NCI-H2081 (cell line): ENCODE measurements around the gene UNC93A.
"Not testable (repeated sequence)": the region's sequence is repeated elsewhere in the genome, so short reads cannot be mapped to it uniquely, and the experiment has no call there.

Experiments
- DNase-seq, 2 experiments: peaks; one replicate each; lab custom pipeline; 2025; lab: John Stamatoyannopoulos, UW

UNC93A gene

DNA sequence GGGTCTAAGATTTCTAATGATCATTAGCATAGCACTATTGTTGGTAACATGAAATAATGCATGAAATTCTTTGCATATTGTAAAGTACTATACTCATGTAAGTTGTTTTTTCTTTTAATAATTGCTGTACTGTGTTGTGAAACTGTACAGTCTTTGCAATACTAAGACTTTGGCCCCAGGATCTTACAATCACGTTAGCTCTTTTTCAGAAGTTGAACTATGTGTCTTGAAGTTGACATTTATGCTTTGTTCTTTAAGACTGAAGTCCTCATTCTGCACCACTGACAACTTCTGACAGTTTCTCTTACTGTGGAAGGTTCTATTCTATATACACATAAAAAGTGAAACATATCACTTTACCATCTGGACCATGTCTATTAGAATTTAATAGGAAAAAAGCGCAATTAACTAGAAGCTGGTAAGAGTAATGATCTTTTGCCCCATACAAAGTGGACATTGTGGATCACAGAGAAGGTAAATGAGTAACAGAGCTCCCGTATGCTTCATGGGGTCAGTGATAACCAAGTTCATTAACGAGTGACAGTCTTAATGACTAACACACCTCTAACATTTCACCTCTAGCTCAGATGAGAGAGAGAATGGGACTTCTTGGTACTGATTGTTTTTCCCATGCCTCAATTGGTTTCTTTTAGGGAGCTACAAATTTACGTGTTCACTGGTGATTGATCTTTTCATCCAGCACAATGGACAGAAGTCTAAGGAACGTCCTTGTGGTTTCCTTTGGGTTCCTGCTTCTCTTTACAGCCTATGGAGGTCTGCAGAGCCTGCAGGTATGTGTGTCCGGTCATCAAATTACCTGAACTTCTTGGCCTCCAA is at the start of gene UNC93A:
TSS of gene UNC93A (plus strand) at position 530 of the 837 bp plus-strand sequence. CDS start at position 705, 175 bp downstream.
- no peak for DNase-seq

DNA sequence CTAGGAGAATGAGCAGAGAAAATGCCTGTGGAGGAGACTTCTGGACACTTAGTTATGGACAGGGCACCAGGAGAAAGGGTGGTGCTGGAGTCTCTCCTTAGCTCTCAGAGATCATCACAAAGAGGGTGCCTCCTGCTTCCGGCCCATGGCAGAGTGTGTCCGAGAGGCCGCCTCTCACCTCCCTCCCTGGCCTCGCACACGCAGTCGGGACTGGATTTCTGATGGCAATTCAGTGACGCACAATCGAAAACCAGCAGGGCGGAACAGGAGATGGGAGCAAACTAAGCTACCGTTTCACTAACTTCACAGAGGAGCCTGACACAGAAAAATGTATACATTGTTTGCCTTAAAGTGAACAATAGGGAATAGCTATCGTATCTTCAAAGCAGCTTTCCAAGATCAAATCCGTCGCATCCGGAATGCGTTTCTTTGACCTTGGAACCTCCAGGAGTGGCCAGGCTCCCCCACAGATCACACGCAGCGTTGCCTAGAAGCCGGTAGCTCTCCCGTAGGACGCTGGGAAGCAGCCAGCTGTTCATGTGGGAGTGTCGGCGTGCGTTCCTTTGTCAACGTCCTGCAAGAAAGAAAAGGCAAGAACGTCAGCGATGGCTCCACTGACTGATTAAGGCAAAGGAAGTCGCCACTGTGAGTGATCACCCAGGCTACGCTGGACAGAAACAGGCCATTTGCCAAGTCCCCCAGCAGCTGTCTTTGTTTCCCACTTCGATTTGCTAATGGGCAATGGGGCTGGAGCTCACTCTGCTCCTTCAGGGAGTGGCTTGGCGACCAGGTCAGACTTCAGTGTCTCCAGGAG is 49.6 kb upstream of the UNC93A start:
- DNase-seq: not testable (repeated sequence)

DNA sequence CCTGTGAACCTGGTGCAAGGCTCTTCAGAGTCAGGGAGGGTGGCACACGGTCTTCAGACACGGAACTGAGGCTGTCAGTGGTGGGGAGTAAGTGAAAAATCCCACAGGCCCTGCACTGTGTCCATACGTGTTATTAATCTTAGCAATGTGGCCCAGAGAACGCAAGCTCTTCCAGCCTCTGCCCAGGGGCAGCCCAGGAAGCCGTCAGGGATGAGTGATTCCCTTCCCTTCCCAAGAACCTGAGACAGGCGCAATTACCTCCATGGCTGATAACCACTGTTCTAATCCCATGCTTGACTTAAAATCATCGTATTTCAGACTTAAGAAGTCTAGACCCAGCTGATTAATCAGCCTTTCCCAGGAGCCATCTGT is 49.0 kb upstream of the UNC93A start:
- DNase-seq: not testable (repeated sequence)

DNA sequence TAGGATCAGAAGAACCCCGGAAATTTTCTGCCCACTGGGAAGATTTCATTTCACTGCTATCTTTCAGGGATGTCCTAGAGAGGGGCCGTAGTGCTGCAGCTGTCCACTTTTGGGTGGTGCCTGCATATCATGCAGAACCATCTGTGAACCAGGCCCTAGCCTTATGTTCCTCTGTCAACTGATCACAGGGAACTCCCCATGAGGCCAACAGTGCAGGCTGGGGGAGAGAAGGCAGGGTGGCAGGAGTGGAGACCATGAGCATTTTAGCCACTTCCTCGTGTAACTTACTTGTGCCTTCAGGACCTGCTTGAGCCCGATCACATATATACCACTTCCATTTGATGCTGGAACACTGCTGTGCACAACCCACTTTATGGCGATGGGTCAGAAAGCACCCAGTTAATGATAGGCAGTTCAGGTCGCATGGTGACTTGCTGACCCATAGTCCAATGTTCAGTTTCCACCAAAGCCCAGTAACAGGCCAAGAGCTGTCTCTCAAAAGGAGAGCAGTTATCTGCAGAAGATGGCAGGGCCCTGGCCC is 48.5 kb upstream of the UNC93A start:
- not testable (repeated sequence) for DNase-seq

DNA sequence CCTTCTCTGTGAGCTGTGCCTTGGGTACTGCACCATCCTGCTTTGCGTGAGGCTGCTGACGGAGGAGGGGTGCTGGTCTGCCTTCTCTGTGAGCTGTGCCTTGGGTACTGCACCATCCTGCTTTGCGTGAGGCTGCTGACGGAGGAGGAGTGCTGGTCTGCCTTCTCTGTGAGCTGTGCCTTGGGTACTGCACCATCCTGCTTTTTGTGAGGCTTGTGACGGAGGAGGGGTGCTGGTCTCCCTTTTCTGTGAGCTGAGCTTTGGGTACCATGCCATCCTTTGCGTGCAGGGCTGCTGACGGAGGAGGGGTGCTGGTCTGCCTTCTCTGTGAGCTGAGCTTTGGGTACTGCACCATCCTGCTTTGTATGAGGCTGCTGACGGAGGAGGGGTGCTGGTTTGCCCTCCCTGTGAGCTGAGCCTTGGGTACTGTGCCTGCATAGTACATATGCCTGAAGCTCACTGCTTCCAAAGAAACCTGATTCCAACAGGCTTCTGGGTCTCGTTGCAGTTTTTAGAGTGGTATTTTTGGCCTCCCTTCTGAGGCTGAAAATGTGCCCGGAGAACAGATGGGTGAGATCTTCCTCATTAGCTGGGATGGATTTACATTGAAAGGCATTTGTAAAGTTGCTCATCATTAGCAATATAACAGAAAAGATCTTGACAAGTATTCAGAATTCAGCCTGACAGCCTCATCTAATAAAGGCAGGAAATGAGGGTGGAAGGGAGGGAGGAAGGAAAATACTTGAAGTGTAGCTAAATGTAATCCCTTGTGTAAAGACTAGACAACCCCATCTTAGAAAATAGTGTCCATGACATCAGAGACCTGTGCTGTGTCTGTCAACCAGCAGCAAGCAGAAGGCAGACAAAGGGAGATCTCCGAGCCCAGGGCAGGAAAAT is 46.8 kb upstream of the UNC93A start:
- no peak for DNase-seq

DNA sequence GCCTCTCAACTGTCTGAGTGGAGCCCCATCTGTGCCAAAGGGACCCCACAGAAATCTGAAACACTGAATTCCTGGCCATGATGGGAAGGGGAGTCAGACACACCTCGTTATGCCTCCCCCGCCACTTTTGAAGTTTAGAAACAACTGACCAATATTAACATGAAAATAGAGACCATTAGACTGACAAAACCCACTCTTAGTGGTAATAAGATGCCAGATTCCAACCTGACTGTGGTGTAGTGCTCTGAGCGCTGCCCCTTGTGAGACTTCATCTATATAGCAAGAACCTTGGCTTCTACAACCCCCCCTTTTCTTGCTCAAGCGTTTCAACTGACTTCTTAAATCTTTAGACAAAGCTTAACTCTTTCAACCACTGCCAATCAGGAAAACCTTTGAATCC is 46.1 kb upstream of the UNC93A start:
- DNase-seq: no peak

DNA sequence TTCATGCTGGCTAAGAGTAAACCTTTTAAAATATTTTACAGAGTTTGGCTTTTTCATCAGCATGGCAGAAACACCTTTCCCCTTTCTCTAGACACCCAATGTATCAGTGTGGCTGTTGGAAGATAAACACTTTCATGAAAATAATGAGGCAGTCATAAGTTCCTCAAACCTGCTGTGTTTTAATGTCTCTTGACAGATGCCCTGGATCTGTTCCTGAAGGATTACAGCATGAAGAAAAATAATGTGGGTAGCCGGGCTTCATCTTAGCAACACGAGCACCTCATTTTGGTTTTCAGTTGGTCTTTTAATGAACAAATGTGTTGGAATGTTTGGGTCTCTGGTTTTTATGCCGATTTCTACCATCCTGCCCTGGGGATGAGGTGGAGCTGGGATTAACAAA is 45.5 kb upstream of the UNC93A start:
- no peak for DNase-seq

DNA sequence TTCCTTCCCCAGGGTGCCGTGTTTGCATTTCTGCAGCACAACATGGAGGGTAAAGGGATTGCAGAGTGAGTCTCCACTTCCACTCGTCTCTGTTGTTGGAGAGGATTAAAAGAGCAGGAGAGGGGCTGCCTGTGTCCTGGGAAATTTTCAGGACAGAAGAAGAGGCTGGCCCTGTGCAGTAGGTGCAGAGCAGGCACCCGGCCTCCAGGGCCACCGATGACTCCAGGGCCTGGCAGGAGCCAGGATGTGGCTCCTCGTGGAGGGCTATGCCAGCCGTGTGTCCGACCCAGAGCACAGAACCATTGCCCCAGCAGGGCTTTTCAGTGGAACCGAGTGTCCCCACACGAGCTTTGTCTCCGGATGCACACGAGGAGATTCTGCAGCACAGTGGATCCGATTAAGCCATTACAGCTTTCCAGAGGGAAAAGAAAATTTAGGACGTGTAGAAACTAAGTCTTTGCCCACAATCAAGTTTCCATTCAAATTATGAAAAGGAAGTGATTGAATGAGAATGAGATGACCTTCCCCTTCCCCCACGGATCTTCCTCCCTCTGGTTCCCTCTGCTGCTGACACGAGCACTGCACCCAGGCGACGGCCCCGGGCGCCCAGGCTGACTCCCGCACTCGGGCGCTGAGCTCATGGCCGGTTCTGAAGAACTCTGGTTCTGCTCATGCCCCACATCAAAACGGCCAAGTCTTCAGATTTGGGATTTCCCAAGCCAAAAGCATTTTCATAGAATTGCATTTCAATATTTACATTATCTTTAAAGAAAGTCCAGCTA is 43.1 kb upstream of the UNC93A start:
- no peak for DNase-seq

DNA sequence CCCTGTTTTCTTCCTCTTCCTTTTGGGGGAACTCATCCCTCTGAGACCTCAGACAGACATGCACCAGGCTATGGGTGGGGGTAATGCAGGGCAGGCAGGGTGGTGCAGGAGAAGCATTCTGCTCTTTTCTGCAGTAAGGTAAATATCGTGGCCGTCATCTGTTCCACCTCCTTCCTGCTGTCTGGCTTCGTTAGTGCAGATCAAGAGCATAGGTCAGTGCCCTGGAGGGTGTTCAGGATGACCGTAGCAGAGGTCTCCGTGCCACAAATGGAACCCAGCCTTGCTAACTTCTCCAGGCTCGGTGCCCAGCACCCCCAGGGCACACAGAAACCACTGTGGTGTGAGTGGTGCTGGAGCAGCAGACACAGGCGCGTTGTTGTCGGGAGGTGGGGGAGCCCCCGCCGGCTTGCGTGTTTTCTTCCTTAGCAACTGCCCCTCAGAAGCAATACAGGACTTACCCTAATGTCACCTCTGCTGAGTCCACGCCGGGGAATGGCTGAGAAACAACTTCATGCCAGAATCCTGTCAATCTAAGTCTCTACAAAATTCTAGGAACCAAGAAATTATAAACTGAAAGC is 42.1 kb upstream of the UNC93A start:
- DNase-seq: not testable (repeated sequence)

DNA sequence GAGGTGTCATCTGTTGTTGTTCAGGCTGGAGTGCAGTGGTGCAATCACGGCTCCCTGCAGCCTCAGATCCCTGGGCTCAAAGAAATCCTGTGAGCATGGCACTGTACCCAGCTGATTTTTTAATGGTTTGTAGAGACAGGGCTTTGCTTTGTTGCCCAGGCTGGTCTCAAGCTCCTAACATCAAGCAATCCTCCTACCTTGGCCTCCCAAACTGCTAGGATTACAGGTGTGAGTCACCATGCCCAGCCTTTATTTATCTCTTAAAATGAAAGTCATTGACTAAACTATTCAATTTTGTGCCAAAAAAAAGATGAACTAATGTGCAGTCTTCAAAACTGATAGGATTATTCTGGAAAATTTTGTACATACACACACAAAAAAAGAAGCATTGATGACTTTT is 38.8 kb upstream of the UNC93A start:
- no peak for DNase-seq

DNA sequence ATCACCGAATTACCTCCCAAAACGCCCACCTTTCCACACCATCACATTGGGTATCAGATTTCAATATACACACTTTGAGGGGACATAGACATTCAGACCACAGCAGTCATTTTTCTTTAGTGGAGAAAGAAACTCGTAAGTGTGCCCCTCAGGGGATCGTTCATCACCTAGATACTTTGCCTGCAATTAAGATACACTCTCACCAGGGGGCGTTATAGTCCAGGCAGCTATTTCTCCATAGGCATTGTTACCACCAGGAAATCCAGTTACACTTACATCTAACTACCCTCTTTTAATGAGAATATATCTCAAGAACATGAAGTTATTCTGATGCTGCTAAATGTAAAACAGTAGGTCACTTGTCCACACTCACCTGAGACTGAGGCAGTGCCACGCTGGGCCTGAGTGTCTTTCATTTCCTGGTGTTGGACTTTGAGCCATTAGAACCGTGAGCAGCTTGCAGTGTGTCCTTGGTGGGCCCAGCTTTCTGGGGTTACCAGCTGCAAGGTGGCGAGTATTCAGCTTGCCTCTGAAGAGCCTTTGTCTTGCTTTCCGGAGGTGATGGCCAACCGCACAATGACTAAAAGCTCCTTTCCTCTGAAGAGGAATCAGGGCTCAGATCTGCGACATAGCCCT is 35.1 kb upstream of the UNC93A start:
- DNase-seq: no peak

DNA sequence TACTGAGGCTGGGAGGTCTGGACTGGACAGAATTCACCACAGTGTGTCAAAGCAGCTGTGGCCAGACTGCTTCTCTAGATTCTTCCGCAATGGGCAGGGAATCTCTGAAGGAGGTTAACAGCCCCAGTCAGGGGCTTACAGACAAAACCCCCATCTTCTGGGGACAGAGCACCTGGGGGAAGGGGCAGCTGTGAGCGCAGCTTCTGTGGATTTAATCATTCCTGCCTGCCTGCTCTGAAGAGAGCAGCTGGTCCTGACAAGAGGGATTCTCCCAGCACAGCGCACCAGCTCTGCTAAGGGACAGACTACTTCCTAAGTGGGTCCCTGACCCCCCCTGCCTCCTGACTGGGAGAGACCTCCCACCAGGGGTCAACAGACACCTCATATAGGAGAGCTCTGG is 32.5 kb upstream of the UNC93A start:
- no peak for DNase-seq

DNA sequence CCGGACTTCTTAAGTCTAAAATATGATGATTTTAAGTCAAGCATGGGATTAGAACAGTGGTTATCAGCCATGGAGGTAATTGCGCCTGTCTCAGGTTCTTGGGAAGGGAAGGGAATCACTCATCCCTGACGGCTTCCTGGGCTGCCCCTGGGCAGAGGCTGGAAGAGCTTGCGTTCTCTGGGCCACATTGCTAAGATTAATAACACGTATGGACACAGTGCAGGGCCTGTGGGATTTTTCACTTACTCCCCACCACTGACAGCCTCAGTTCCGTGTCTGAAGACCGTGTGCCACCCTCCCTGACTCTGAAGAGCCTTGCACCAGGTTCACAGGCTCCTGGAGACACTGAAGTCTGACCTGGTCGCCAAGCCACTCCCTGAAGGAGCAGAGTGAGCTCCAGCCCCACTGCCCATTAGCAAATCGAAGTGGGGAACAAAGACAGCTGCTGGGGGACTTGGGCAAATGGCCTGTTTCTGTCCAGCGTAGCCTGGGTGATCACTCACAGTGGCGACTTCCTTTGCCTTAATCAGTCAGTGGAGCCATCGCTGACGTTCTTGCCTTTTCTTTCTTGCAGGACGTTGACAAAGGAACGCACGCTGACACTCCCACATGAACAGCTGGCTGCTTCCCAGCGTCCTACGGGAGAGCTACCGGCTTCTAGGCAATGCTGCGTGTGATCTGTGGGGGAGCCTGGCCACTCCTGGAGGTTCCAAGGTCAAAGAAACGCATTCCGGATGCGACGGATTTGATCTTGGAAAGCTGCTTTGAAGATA is 24.9 kb upstream of the UNC93A start:
- DNase-seq: not testable (repeated sequence)

DNA sequence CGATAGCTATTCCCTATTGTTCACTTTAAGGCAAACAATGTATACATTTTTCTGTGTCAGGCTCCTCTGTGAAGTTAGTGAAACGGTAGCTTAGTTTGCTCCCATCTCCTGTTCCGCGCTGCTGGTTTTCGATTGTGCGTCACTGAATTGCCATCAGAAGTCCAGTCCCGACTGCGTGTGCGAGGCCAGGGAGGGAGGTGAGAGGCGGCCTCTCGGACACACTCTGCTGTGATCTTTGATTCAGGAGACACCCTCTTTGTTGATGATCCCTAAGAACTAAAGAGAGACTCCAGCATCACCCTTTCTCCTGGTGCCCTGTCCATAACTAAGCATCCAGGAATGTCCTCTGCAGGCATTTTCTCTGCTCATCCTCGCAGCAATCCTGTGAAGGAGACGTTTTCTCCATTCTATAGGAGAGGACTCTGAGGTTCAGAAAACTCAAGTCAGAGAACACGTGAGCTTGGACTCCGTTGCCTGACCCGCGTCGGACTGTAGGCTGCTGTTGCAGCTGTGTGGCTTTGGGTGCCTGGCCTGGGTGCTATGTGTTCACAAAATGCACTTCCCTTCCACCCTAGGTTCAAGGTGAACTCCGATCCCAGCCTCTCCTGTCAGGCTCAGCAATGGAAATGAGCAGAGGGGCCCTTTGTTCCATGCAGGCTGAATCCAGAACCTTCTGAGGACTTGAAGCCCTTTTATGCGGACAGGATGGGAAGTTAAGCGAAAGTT is 24.1 kb upstream of the UNC93A start:
- DNase-seq: no peak

DNA sequence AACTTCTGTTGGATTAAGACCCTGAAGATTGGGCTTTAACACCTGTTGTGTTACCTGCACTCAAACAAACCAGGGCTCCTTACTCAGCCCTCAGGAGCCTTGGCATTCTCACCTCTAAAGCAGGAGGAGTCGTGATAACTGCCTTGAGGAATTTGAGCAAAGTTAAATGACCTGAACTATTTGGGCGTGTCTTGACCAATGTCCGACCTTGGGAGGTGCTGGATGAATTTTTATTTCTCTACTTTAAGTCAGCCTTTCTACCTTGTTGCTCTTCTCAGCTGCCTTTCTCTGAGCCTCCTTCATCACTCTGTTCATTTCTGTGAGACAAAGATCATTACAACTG is 23.6 kb upstream of the UNC93A start:
- DNase-seq: not testable (repeated sequence)

DNA sequence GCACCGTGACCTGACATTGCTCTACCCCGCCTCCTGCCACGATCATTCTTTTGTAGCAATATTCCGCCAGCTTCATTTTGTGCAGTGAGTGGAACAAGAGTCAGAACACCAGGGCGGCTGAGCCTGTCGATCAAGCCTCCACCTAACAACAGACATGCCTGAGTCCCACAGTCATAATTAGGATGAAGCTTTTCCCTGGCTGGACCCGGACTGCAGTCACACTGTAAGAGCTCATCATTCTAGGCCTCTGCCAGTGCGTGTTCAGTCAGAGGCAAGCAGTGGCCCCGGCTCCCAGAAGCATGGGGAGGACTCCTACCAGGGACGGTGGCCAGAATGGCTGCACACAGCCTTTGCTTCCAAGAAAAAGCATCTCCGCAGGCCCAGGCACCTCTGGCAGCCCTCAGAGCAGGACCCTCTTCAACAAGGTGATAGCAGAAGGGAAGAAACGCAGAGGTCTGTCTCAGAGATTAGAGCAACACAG is 23.2 kb upstream of the UNC93A start:
- DNase-seq: no peak

DNA sequence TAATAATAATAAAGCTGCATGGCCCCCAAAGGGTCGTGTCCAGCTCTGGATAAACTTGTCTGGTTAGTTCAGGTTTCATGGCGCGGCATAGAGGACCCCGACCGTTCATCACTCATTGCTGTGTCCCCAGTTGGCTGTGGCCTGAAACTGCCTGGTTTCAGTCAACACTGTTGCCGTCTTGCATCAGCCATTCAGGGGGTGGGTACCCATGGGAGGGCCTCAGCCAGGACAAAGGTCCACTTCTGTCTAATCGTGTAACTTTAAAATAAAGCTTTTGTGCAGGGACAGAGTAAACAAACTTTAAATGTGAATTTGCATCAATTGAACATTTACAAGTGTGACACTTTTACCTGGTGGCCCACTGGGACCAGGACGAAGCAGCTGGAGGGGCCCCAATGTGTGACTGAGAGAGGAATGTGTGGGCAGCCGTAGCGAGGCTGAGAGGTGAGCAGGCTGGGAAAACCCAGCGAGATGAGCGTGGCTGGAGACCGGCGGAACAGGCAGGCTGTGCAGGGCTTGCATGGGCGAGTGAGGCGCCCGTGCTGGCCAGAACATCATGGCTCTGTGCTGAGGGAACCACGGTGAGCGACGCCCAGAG is 22.3 kb upstream of the UNC93A start:
- no peak for DNase-seq
